ENCODE results near the gene GRK1.

DNA sequence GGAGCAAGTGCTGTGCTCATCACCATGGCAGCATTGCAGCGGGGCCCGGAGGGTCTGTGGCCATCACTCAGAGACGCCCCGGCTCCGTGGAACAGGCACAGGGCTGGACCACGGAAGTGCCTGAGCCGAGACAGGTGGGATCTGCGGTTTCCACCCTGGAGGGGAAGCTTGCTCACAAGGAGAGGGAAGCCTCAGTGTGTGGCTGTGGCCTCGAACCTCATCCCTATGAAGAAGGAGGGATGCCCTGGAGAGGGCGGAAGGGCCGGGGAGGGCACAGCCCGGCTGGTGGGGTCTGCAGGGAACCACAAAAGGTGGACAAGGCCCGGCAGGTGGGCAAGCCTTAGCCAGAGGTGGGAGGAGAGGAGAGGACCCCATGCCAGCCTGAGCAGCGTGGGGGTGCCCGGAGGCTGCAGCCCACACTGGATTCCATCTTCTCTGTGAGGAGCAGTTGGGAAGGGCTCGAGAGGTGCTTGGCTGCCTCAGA, 61.6 kb downstream of the GRK1 start:
- TF ChIP-seq POLR2AphosphoS5 (IDR thresholded peaks at IDR 0.05): no peak
- no peak for TF ChIP-seq POLR2A (IDR thresholded peaks at IDR 0.05)
